Measurements from ENCODE around the gene SOST.

- TF ChIP-seq CTCF (IDR thresholded peaks at IDR 0.05) (no peak), E2F4 (CRISPR knock-in tag; IDR thresholded peaks at IDR 0.05; ENCODE audit: borderline replicate concordance, low read depth) (no peak)
- TF ChIP-seq, protein P1, sequence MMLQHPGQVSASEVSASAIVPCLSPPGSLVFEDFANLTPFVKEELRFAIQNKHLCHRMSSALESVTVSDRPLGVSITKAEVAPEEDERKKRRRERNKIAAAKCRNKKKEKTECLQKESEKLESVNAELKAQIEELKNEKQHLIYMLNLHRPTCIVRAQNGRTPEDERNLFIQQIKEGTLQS (CRISPR knock-in tag; conservative IDR thresholded peaks at IDR 0.05), result no peak
Observed at GRCh38 chr17:43713494-43714162, 45.0 kb downstream of the SOST start.

Measured in WTC11 (cell line).